ENCODE measurements around the gene GBE1.

Gene GBE1

DNA sequence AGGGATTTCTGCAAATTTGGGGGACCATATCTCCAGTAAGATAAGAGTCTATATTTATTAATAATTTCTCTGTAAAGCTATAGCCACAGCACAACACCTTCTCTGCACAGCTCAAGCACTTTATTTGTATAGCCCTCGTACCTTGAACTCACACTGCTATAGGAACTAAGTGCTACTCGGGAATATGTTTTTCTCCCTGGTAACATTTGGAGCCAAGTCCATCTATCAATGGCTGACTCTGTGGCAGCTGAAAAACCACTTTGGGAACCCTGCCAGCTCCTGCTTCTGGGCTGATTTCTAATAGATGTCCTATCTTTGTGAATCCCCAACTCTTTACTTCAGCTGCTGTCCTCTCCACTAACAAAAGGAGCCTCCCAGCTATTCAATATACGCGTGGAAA, 298.5 kb downstream of the GBE1 start:
- DNase-seq, result no peak

DNA sequence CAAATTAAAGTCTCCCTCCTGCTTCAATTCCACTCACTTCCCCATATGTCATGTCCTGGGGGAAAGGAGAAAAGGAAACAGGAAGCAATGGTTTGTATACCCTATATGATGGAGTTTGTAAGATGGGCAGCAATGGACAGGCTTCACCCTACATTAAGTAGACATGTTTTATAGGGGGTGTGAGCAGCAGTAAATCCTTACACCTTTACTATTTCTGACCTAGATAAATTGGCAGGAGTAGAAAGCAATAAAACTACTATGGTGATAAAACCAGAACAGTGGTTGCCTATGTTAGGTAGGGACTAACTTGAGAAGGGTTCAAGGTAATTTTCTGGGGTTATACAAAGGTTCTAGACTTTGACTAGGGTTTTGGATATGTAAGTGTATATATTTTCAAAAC, 301.7 kb downstream of the GBE1 start:
- DNase-seq, result no peak

DNA sequence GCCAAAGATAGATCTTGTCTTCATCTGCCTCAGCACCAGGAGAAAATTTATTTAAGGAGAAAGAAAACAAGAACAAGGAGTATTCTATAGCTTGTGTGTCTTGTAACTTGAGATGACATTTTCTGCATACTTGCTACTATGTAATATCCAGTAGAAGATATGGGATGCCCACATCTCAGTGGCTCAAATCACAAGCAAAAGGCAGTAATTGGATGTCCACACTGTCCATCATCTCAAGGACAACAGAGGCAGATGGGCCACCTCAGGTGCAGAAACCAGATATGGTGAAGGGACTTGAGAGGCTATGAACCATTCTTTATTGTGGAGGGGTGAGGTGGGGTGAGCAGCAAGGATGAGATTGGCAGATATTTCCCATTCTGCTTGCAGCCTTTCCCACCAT, 309.0 kb downstream of the GBE1 start:
- no peak for DNase-seq

DNA sequence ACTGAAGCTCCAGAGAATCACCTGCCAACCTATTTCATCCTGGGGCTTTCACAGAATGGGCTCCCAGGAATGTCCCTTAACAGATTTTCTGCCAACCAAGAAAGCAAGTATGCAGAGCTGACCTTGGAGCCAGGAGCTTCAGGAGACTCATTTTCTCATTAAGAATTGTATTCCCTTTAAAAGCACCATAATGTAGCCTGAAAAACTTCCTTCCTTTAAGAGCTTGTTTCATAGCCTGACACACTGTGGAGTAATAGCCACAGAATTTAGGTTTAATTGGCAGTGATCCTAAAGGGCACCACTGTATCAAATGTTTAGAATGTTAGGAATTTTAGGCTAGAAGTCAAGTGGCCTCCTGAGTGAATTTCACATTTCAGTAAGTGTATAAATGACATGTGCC, 309.8 kb downstream of the GBE1 start:
- DNase-seq, result no peak

DNA sequence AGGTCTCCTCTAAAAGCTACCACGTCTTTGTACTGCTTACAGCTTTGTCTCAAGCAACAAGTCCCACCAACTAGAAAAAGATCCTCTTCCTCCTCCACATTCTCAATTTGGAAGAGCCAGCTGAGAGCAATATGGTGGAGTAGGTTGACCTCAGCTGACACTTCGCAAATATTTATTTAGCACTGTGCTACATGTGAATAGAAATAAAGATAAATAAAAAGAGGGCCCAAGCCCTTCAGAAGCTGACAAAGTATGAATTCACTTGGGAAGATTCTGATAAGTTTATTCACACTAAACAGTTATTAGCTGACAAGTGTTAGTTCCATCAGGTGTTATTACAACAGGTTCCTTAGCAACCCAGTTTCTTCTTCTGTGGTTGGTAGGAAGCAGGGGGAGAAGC, 310.3 kb downstream of the GBE1 start:
- DNase-seq, result no peak

DNA sequence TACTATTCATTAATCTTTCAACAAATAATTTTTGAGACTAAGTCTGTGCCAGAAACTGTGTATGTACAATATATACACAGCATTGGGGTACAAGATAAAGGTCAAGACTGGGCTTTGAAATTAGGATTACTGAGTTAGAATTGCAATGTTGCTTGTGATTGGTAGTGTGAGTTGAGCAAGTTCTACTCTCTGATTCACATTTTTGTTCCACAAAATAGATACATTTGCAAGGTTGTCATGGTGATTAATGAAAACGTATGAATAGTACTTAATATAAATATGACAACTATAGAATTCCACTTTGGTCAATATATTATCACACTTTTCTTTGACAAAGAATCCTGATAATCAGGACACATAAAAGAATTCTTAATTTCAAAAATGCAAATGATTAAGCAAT, 314.6 kb downstream of the GBE1 start:
- no peak for DNase-seq

DNA sequence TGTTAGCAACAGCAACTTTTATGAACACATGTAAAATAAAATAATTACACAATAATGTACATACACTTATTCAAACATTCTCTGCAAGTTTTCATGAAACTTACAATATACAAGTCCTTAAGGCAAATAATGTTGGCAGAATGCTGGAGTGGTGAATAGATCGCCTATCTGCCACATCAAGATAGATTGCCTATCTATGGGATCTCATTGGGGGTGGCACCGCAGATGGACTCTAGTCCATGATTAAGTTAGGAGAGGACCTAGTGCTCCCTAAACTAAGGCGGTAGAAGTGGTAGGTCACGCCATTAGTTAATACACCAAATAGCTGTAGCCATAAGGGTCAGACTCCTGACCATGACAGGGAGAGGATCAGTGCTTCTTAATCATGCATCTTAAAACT, 315.7 kb downstream of the GBE1 start:
- no peak for DNase-seq

DNA sequence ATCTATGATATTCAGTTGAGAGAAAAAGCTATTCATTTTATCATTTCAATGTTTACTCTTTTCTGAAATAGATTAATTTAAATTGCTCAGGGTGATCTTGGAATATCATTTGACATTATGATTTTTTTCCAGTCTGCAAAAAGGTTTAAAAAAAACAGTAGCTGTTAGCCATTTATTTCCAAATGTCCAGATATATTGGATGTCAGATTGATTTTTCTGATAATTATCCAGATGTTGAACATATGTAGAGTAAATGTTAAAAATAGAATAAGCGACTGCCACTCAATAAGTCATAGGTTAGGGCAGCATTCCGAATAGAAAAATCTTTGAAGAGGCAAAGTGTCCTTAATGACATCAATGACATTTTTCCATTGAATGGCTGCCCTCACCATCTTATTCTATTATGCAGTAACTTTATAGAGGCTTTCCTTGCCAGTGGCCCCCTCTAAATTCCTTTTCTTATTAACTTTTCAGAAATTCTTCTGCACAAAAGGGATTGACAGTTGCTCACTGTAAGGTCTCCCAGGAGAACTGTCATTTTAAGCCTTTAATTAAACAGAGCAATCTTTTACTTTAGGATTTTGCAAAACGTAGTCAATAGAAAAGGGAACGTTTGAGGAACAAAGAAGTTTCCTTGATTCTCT, 316.5 kb downstream of the GBE1 start:
- no peak for DNase-seq

DNA sequence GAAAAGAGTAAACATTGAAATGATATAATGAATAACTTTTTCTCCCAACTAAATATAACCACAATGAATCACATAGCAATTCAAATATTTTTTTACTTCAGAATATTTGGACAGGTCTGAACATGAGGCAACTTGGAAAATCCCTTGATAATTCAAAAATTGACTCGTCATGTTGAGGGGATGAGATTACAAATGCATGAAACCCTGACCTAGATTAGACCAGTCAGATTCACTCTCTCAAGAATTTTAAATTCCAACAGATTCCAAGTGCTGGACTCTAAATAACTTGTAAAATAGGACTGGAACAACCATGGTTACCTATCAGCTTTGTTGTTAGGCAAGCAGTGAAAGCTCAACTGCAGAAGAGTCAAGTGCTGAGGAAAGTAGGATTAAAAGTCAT, 317.5 kb downstream of the GBE1 start:
- no peak for DNase-seq

DNA sequence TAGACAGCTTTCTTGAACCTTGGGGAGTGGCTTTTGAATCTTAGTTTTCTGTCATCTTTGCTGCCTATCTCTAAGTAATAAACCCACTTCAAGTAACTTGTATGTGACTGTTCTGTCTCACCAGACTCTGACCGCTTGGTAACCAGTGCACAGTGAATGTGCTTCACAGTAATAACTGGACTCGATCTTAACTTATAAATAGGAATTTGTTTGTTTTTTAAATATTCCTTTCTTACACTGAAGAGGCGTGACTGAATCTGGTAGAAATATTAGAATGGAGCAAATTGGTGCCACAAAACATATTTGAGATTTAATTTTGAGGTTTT, 318.0 kb downstream of the GBE1 start:
- no peak for DNase-seq

DNA sequence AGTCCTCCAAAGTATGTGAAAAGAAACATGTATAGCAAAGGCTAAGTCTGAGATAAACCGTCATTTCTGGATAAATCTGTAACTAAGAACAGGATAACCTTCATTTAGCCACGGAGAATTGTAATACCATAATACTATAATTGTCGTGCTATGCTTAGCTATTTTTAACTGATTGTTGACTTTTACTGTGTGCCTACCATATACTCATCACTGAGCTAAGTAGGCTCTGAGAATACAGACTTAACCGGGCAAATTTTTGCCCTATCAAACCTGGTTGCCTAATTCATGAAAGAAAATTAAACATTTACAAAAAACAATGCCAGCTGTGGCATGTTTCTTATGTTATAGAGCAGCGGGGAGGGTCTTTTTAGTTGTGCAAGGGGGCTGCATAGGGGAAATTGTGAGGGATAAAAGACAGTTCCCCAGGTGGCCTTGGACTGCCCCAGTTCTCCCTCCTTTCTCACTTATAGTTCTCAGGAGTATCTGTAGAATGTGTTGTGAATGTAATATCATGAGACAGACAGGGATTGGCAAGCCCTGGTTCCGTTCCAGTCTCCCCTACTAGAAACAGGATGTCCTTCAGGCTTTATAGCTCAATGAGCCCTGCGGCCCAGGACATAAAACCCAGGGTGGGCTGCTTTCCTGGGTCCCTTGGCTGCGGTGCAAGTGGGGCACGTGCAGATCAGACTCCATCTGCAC, 318.5 kb downstream of the GBE1 start:
- no peak for DNase-seq

DNA sequence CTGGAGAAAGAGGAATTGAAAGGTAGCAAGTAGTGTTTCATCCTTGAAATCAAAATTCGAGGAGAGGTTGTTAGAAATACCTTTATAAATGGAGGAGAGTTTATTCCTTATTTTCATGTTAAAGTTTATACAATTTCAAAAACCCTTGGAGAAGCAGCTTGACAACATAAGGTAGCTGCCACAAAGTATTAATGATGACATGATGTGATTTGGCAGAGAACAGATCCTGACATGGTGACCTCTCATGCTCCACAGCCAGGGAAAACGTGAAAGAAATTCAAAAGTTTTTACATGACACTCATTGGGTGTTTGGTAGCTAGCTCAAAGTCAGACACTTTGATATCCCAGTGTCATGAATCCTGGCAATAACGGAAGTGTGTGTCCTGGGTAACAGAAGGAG, 320.8 kb downstream of the GBE1 start:
- DNase-seq, result no peak
